Activated T-helper 1 cell treated with anti-CD3 and anti-CD28 coated beads, Interleukin-12 subunit alpha, Interleukin-12 subunit beta, Interleukin-2, Interleukin-4 antibody, amounts not matched to agents 30 ng/mL and 10 ng/mL and 1 ng/mL, durations not matched to agents 14 hours and 24 hours and 36 hours (primary cell): ENCODE measurements around the gene ZNF652. TPM values are rescaled to one million over a fixed set of nuclear protein-coding genes. Genes with fewer than 3 reads are reported as not detected.

ENCODE experiments used
- DNase-seq: peaks from one replicate; pipeline ENCODE4 v3.0.0; 2021; ENCODE audit warnings: low spot score
- H3K27ac Mint-ChIP-seq: one replicate; pipeline ENCODE4 v1.8.0; 2021; ENCODE audit warnings: mild to moderate bottlenecking, mixed read lengths
- H3K27me3 Mint-ChIP-seq: one replicate; pipeline ENCODE4 v1.8.0; 2022; ENCODE audit warnings: mild to moderate bottlenecking, moderate library complexity, mixed read lengths; ENCODE audit not compliant: insufficient read depth
- H3K36me3 Mint-ChIP-seq: one replicate; pipeline ENCODE4 v1.8.0; 2021; ENCODE audit warnings: low read depth, mixed read lengths
- H3K4me1 Mint-ChIP-seq: one replicate; pipeline ENCODE4 v1.8.0; 2021; ENCODE audit warnings: low read depth, mixed read lengths
- H3K4me3 Mint-ChIP-seq: one replicate; pipeline ENCODE4 v1.8.0; 2021; ENCODE audit warnings: mild to moderate bottlenecking, moderate library complexity, mixed read lengths
- H3K9me3 Mint-ChIP-seq: one replicate; pipeline ENCODE4 v1.8.0; 2021; ENCODE audit warnings: mixed read lengths
- intact Hi-C: fragments of 100-400 bp; cut with micrococcal nuclease; formaldehyde crosslinking; loops from one replicate; pipeline ENCODE4 v1.15.1; 2024
- total RNA-seq: library from RNA; stranded (reverse); gene quantifications from 2 replicates; pipeline ENCODE4 v1.2.3, GENCODE V29; 2022

Gene ZNF652
- total RNA-seq, 1 donor from 2014 or later: 6.3 TPM

GRCh38 chr17:49343273-49343672, 18.8 kb downstream of the ZNF652 start:
- no peaks in the 10 kb centered on the region for H3K9me3 Mint-ChIP-seq
- peak overlapping the region; percentile 83 for H3K27ac Mint-ChIP-seq
- no peak for DNase-seq
- H3K27me3 Mint-ChIP-seq: peaks cover 2% of the 10 kb centered on the region
- peaks cover 62% of the 10 kb centered on the region for H3K4me1 Mint-ChIP-seq
- peak overlapping the region; percentile 72 for H3K4me3 Mint-ChIP-seq
- intact Hi-C loops: loop anchor here (1.0 to 5.0 kb wide), 5 partner anchors 15 to 502 kb away; partner anchors contain the start of gene PHB1
- H3K36me3 Mint-ChIP-seq: peaks cover 5% of the 10 kb centered on the region

- Mint-ChIP-seq H3K4me3 (peak overlapping the region; percentile 47), H3K27me3 (peaks cover 2% of the 10 kb centered on the region), H3K4me1 (peaks cover 62% of the 10 kb centered on the region), H3K27ac (peak overlapping the region; percentile 75), H3K36me3 (peaks cover 1% of the 10 kb centered on the region), H3K9me3 (no peaks in the 10 kb centered on the region)
- DNase-seq: no peak
- intact Hi-C loops: loop anchor here (1.0 to 5.0 kb wide), 4 partner anchors 19 to 502 kb away; partner anchors contain the start of gene PHB1
Observed at GRCh38 chr17:49342575-49342936, 19.5 kb downstream of the ZNF652 start.

DNA sequence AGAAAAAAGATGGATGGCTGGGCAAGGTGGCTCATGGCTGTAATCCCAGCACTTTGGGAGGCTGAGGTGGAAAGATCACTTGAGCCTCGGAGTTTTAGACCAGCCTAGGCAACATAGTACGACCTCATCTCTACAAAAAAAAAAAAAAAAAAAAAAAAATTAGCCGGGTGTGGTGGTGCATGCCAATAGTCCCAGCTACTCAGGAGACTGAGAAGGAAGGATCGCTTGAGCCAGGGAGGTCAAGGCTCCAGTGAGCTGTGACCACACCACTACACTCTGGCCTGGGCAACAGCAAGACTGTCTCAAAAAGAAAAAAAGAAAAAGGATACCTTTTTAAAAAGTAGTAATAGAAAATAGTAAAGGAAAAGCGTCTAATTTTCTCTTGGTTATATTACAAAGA, 20.7 kb downstream of the ZNF652 start:
- intact Hi-C loops: loop anchor here (5.0 kb wide), 1 partner anchor 149 kb away; no protein-coding TSS in a partner anchor
- H3K27ac Mint-ChIP-seq: peak overlapping the region; percentile 82
- peak overlapping the region; percentile 48 for H3K4me3 Mint-ChIP-seq
- peaks cover 54% of the 10 kb centered on the region for H3K4me1 Mint-ChIP-seq
- peaks cover 1% of the 10 kb centered on the region for H3K36me3 Mint-ChIP-seq
- H3K27me3 Mint-ChIP-seq: peaks cover 2% of the 10 kb centered on the region
- no peak for DNase-seq
- H3K9me3 Mint-ChIP-seq: no peaks in the 10 kb centered on the region

DNA sequence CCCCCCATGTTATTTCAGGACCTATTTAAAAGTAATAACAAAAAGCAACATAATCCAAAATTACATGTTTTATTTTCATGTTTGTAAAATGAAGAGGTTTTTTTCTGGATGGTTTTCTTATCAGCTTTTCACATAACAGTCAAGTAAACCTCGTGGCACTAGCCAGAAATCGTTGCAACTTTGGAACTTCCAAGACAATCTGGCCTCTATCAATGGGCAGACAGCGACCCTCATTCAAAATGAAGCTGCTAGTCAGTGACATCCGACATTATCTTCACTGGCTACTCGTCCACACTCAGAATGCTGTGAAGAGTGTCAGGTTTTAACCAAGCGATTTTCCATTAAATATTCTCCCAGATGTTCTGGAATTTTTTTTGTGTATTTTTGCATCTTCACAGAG, 22.7 kb downstream of the ZNF652 start:
- intact Hi-C loops: loop anchor here (1.0 kb wide), 1 partner anchor 11 kb away; no protein-coding TSS in a partner anchor
- DNase-seq: no peak
- peaks cover 48% of the 10 kb centered on the region for H3K4me1 Mint-ChIP-seq
- H3K36me3 Mint-ChIP-seq: peaks cover 1% of the 10 kb centered on the region
- no peak overlapping the region for H3K27ac Mint-ChIP-seq
- H3K4me3 Mint-ChIP-seq: no peak overlapping the region
- peaks cover 2% of the 10 kb centered on the region for H3K27me3 Mint-ChIP-seq
- no peaks in the 10 kb centered on the region for H3K9me3 Mint-ChIP-seq

GRCh38 chr17:49338883-49339282, 23.2 kb downstream of the ZNF652 start:
- Mint-ChIP-seq H3K9me3 (no peaks in the 10 kb centered on the region), H3K4me3 (peak overlapping the region; percentile 57), H3K36me3 (peaks cover 1% of the 10 kb centered on the region), H3K27me3 (peaks cover 2% of the 10 kb centered on the region), H3K27ac (peak overlapping the region; percentile 73), H3K4me1 (peaks cover 48% of the 10 kb centered on the region)
- intact Hi-C loops: loop anchor here (1.0 kb wide), 1 partner anchor 11 kb away; no protein-coding TSS in a partner anchor
- no peak for DNase-seq

DNA sequence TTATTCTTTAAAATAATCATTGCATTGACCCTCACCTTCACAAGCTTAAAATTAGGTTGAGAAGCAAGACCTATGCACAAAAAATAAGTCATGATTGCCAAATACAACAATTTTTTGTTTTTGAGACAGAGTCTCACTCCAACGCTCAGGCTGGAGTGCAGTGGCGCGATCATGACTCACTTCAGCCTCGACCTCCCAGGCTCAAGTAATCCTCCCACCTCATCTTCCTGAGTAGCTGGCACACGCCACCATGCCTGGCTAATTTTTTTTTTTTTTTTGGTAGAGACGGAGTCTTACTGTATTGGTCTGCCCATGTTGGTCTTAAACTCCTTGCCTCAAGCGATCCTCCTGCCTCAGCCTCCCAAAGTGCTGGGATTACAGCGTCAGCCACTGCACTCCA, 24.2 kb downstream of the ZNF652 start:
- Mint-ChIP-seq H3K4me3 (no peak overlapping the region), H3K4me1 (peaks cover 42% of the 10 kb centered on the region), H3K27me3 (peaks cover 2% of the 10 kb centered on the region), H3K36me3 (peaks cover 1% of the 10 kb centered on the region), H3K27ac (peak overlapping the region; percentile 73), H3K9me3 (no peaks in the 10 kb centered on the region)
- intact Hi-C loops: no loop called here
- no peak for DNase-seq

DNA sequence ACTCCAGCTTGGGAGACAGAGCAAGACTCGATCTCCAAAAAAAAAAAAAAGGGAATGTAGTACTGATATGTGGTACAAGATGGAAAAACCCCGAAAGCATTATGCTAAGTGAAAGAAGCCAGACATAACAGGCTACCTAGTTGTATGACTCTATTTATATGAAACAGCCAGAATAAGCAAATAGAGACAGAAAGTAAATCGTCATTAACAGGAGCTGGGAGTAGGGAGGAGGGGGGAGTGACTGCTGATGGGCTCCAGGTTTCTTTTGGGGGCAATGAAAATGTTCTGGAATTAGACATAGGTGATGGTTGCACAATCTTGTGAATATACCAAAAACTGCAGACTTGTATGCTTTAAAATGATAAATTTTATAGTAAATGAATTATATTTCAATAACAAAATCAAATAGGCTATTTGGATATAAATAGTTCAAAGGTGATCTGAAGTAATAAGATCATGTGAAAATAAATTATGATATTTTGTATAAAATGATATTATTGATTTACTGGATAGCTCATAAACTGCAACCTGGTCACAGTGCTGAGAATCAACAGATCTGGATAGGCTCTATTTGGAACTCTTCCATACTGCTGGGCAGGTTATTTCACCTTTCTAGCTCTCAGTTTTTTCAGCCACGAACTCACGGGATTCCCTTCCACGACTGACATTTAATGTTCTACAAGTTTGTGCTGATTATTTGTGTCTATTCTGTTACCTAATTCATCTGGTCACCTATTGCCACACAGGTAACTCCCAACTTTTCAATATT, 27.1 kb downstream of the ZNF652 start:
- intact Hi-C loops: no loop called here

GRCh38 chr17:49333804-49334203, 28.2 kb downstream of the ZNF652 start:
- Mint-ChIP-seq H3K36me3 (peaks cover 4% of the 10 kb centered on the region), H3K4me3 (no peak overlapping the region), H3K9me3 (no peaks in the 10 kb centered on the region), H3K27me3 (peaks cover under 1% of the 10 kb centered on the region), H3K27ac (no peak overlapping the region), H3K4me1 (peaks cover 19% of the 10 kb centered on the region)
- DNase-seq: no peak
- intact Hi-C loops: no loop called here

More for the DNA sequence above, 27.1 kb downstream of the ZNF652 start:
- no peak overlapping the region for H3K27ac Mint-ChIP-seq
- H3K4me3 Mint-ChIP-seq: no peak overlapping the region
- H3K9me3 Mint-ChIP-seq: no peaks in the 10 kb centered on the region
- peaks cover 22% of the 10 kb centered on the region for H3K4me1 Mint-ChIP-seq
- H3K36me3 Mint-ChIP-seq: peaks cover 3% of the 10 kb centered on the region
- DNase-seq: no peak
- peaks cover 2% of the 10 kb centered on the region for H3K27me3 Mint-ChIP-seq

- intact Hi-C loops: loop anchor here (1.0 kb wide), 1 partner anchor 11 kb away; no protein-coding TSS in a partner anchor
- Mint-ChIP-seq H3K9me3 (no peaks in the 10 kb centered on the region), H3K27ac (peak overlapping the region; percentile 16), H3K4me3 (no peak overlapping the region), H3K36me3 (peaks cover 7% of the 10 kb centered on the region), H3K27me3 (no peaks in the 10 kb centered on the region), H3K4me1 (peaks cover 44% of the 10 kb centered on the region)
- no peak for DNase-seq
Observed at GRCh38 chr17:49327835-49328784, 33.9 kb downstream of the ZNF652 start.

DNA sequence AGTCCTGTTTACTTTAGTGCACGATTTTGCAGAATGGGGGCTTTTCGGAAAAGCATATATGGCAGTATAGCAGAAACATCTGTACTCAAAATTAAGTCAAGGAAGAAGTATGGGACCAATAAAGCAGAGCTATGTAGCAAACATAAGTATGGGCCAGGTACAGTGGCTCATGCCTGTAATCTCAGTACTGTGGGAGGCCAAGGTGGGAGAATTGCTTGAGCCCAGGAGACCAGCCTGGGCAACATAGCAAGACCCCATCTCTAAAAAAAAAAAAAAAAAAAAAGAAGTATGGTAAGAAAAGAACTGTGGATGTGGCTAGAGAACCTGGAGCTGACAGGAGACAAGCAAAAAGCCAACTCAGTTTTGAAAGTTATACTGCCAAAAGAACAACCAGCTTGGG, 36.1 kb downstream of the ZNF652 start:
- Mint-ChIP-seq H3K27me3 (no peaks in the 10 kb centered on the region), H3K36me3 (peaks cover 7% of the 10 kb centered on the region), H3K9me3 (no peaks in the 10 kb centered on the region), H3K4me3 (no peak overlapping the region), H3K27ac (peak overlapping the region; percentile 36), H3K4me1 (peaks cover 47% of the 10 kb centered on the region)
- no peak for DNase-seq
- intact Hi-C loops: no loop called here

GRCh38 chr17:49318435-49318965, 43.5 kb downstream of the ZNF652 start:
- H3K36me3 Mint-ChIP-seq: peaks cover 15% of the 10 kb centered on the region
- no peak overlapping the region for H3K27ac Mint-ChIP-seq
- peaks cover 37% of the 10 kb centered on the region for H3K4me1 Mint-ChIP-seq
- no peak overlapping the region for H3K4me3 Mint-ChIP-seq
- H3K27me3 Mint-ChIP-seq: no peaks in the 10 kb centered on the region
- intact Hi-C loops: no loop called here
- H3K9me3 Mint-ChIP-seq: no peaks in the 10 kb centered on the region
- DNase-seq: no peak

DNA sequence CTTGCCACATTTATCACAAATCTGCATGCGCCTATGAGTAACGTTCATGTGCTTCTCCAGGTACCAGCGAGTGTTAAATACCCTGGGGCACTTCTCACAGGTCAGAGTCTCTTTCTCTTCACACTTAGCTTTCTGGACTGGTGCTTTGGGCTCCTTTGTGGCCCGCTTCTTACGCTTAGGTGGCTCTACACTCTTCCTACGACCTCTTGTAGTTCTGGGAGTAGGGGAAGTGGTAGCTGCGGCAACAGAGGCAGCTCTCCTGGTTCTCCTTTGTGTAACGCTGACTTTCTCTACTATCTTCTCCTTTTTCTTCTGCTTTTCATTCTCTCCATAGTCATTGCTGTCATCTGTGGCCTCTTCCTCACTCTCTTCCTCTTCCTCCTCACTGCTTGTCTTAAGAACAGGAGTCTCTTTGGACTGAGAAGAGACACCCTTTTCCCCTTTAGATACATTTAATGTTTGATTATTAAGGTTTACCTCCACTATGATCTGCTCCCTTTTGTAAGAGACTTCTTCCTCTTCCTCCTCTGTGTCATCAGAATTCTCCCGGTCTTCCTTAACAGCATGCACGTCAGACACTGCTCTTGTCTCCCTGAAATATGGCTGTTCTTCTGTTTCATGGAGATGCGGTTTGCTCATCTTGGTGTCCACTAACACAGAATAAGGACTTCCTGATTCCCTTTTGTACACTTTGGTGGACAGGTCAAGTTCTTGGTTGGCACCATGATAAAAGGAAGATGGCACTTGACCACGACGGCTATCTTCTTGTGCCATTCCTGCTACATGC, 45.0 kb downstream of the ZNF652 start:
- H3K27me3 Mint-ChIP-seq: no peaks in the 10 kb centered on the region
- no peaks in the 10 kb centered on the region for H3K9me3 Mint-ChIP-seq
- H3K4me3 Mint-ChIP-seq: no peak overlapping the region
- H3K27ac Mint-ChIP-seq: no peak overlapping the region
- peaks cover 30% of the 10 kb centered on the region for H3K4me1 Mint-ChIP-seq
- intact Hi-C loops: no loop called here
- H3K36me3 Mint-ChIP-seq: peaks cover 14% of the 10 kb centered on the region
- no peak for DNase-seq
